ENCODE data around the gene VASN.

Gene VASN

DNA sequence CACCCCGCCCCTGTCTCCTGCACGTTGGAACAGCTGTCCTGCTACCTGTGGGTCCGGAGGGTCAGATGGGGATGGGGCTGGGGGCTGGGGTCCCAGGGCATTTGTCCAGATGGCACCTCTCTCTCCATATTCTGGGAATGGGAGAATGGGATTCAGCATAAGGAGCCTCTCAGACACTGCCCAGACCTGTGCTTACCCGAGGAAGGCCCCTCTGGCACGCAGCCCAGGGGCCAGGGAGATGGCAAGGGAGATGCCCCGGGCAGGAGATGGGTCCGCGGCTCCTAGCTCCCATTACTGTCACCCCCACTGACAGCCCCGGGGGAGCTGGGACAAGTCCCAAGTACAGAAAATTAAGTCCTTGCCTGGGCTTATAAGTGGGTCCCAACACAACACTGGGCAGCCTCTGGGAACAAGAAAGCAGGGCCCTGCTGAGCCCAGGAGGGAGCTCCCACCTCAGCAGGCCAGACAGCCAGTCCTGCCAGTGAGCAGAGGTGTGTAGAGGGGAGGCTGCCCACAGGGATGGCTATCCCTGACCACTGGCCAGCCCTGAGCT is 1.8 kb downstream of the VASN start:
- DNase-seq, result no peak

DNA sequence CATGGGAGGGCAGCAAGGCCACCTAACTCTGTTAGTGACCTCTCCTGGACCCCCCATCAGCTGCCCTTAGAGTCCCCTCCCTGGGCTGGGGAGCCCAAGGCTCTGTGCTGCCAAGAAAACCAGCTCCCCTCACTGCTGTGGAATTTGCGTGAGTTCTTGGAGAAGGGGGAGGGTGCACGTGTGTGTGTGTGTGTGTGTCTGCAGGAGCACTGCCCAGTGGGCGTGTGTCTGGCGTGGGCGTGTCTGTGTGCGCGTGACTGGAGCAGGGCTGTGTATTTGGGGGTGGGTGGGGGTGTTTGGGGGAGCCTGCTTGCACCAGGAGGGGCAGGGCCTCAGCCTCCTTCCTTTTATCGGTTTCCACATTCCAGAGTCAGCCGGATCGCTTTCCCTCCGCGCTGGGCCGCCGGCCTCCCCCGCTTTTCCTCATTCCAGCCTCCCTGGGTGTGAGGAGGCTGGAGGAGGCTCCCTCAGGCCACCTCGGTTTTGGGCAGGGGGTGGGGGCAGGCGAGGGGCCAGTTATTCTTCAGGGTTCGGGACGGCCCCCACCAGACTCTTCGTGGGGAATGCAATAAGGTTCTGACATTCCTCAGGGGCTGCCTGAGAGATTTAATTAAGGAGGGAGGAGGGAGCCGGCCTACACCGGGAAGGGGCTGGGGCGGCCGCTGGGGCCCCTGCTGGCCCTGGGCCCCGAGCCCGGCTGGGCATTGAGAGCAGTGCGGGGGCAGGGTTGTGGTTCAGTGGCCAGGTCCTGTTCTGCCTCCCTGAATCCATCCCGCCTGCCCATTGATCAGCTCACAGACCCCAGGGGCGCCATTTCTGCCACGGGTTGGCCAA is 2.5 kb downstream of the VASN start:
- peak in 1 of 5 experiments; percentile 23 for DNase-seq

DNA sequence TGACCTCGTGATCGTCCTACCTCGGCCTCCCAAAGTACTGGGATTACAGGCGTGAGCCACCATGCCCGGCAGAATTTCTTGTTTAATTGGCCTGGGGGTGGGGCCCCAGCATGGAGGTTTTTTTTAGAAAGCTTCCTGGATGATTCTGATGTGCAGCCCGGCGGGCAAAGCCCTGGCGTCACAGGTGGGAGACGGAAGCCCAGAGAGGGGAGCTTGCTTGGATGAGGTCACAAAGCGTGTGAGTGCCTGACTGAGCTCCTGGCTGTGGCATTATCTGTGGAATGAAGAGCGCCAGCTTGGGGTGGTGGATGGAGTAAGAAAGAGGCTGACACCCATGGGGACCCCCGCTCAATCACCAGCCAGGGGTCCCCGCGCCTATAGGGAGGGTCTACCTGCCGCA is 4.1 kb downstream of the VASN start:
- no peak for DNase-seq

DNA sequence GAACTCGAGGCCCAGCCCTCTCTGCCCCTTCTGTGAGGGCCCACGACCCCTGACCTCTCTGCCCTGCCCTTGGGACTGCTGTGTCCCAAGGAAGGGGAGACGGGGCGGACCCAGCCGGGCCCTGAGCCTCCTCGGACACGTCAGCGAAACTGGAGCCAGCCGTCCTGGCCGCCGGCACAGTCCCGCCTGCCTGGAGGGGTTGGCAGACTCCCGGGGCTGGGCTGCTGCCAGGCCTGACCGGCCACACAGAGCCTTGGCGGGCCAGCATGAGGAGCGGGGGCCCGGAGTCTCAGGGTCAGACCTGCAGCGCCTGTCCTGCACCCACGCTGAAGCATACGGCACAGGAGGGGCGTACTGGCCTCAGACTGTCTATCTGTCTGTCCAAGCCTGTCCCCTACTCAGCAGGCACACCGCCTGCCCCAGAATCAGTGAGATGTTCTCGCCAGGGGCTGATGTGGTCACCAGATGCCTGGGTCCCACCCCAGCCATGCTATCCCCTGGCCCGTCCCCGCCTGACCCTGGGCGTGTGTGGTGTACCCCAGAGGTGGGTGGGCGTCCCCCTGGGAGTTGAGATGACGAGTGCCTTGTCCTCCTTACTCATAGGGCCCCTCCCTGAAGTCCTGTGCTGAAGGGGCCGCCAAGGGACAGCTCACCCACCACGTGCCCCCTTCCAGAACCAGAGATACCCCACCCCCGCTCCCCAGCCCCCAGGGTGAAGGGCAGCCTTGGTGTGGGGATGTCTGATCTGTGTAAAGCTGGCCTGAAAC is 4.7 kb downstream of the VASN start:
- no peak for DNase-seq

DNA sequence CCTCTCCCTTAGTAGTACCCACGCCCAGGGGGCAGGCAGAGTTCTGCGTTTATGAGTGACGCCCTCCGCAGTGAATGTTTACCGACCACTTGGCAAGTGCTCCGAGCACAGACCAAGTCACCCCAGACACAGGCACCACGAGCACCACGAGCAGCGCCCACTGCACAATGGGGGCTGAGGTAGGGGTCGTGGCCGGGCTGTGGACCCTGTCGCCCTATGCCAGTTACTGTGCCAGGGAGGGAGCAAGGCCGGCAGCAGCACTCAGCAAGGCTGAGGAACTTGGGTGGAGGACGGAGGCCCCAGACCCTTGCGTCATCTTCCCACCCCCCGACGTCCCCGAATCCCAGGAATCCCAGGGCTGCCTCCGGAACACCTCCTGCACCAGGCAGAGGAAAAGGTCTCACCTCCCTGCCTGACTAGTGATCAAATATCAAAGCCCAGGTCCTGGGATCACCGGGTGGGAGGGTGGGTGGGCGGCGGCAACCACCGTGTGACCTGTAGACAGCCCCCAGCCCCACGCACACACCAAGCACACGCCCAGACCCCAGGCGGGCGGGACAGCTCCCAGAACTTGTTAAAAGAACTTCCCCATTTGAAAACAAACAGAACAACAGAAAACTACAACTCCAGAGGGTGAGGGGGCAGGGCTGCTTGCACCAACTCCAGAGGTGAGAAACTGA is 5.4 kb downstream of the VASN start:
- no peak for DNase-seq

DNA sequence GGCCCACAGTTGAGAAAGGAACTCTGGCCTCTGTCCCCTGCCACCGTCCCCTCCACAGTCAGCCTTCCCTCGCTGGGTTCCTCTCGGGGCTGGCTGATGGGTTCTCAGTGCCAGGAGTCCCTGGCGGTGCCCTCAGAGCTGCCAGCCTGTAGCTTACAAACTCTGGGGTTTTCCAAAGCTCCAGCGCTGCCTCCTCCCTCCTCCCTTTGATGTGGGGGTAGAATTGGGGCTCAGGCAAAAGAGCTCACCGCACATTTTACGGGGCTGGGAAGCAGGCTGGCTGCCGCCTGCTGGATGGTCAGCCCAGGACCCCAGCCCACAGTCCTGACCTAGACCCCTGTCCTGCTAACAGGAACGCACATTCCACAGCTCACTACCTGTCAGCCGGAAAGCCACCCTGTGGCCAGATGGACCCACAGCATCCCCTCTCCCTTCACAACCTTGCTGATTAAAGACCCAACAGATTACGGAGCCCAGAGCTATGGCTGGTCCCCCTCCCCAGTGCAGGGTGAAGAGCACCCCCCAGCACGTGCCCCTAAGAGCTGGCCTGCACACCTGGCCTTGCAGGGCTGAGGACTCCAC is 6.0 kb downstream of the VASN start:
- DNase-seq, result no peak

DNA sequence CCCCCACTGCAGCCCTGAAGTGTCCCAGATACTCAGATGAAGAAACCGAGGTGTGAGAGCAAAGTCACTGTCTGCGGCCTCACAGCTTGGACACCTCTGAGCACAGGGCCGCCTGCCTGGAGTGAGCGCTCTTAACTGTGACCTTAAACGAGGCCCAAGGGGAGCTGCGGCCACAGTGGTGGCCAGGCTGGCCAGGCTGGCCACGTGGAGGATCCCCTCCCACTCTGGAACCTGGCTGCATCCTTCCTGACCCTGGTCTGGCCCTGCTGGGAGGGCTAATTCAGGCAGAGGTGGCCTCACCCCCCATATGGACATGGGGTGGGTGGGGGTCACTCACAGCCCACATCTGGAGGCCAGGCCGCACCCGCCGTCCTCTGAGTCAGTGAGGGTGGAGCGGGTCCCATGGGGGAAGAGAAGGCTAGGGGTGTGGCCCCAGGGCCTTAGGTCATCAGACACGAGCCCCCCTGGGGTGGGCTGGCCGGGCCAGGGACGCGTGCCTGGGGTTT is 6.6 kb downstream of the VASN start:
- no peak for DNase-seq

DNA sequence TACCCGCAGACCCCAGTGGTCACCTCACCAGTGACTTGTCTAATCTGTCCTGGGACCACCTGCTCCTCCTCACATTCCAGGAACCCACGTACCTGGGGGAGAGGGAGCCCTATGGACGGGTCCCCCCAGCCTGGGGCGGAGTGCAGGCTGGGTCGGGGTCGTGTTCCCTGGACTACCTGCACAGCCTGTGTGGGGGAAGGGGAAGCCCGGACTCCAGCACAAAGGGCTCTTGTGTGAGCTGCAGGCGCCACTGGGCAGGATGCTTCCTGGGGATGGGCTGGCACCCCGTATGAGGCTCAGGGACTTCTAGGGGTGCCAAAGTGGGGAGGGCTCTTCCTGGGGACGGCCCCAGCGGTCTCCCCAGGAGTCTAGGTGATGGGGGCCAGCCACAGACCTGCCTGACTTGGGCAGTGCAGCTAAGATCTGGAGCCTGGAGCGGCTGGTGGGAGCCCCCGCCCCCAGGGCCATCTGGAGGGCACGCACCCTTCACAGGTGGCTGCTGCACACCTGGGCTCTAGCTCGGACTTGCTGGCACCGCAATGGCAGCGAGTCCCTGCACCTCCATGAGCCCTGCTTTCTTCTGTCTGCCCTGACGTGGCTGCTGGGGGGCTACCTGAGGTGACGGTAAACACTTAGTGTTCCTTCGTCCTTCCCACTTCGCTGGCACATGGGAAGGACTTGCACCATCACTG is 7.5 kb downstream of the VASN start:
- DNase-seq, result no peak

DNA sequence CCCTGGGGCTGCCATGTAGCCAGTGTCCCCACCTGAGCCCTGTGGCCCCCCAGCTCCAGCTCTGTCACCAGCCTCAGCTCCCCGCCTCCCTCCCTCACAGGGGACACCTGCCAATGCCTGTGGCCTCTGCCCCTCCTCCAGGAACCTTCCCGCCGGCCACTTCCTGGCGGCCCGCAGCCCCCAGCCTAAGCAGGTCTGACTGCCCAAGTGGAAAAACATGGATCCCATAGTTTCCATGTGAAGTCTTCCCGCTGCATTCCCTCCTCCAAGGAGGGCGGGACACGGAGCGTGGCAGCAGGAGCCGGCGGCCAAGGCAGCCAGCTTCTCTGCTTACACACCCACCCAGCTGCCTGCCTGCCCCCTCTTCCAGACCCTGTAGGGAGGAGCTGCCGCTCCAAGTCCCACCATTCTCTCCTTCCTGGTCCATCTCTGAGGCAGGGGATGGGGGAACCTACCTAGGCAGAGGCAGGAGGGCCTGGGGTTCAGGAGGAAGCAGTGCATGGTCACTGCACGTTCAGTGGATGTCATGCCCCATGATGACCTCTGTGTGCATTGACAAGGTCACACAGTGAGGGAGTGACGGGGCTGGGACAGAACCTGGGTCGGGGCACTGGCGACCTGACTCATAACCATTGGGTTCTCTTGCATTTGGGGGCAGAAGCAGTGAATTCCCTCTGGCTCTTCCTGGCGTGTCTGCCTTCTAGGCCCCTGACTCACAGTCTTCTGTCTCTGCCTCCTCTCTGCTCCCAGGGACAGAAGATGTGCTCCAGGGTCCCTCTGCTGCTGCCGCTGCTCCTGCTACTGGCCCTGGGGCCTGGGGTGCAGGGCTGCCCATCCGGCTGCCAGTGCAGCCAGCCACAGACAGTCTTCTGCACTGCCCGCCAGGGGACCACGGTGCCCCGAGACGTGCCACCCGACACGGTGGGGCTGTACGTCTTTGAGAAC is 8.7 kb downstream of the VASN start:
- no peak for DNase-seq

DNA sequence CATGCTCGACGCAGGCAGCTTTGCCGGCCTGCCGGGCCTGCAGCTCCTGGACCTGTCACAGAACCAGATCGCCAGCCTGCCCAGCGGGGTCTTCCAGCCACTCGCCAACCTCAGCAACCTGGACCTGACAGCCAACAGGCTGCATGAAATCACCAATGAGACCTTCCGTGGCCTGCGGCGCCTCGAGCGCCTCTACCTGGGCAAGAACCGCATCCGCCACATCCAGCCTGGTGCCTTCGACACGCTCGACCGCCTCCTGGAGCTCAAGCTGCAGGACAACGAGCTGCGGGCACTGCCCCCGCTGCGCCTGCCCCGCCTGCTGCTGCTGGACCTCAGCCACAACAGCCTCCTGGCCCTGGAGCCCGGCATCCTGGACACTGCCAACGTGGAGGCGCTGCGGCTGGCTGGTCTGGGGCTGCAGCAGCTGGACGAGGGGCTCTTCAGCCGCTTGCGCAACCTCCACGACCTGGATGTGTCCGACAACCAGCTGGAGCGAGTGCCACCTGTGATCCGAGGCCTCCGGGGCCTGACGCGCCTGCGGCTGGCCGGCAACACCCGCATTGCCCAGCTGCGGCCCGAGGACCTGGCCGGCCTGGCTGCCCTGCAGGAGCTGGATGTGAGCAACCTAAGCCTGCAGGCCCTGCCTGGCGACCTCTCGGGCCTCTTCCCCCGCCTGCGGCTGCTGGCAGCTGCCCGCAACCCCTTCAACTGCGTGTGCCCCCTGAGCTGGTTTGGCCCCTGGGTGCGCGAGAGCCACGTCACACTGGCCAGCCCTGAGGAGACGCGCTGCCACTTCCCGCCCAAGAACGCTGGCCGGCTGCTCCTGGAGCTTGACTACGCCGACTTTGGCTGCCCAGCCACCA is 9.7 kb downstream of the VASN start:
- no peak for DNase-seq

DNA sequence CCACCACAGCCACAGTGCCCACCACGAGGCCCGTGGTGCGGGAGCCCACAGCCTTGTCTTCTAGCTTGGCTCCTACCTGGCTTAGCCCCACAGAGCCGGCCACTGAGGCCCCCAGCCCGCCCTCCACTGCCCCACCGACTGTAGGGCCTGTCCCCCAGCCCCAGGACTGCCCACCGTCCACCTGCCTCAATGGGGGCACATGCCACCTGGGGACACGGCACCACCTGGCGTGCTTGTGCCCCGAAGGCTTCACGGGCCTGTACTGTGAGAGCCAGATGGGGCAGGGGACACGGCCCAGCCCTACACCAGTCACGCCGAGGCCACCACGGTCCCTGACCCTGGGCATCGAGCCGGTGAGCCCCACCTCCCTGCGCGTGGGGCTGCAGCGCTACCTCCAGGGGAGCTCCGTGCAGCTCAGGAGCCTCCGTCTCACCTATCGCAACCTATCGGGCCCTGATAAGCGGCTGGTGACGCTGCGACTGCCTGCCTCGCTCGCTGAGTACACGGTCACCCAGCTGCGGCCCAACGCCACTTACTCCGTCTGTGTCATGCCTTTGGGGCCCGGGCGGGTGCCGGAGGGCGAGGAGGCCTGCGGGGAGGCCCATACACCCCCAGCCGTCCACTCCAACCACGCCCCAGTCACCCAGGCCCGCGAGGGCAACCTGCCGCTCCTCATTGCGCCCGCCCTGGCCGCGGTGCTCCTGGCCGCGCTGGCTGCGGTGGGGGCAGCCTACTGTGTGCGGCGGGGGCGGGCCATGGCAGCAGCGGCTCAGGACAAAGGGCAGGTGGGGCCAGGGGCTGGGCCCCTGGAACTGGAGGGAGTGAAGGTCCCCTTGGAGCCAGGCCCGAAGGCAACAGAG is 10.5 kb downstream of the VASN start:
- no peak for DNase-seq

DNA sequence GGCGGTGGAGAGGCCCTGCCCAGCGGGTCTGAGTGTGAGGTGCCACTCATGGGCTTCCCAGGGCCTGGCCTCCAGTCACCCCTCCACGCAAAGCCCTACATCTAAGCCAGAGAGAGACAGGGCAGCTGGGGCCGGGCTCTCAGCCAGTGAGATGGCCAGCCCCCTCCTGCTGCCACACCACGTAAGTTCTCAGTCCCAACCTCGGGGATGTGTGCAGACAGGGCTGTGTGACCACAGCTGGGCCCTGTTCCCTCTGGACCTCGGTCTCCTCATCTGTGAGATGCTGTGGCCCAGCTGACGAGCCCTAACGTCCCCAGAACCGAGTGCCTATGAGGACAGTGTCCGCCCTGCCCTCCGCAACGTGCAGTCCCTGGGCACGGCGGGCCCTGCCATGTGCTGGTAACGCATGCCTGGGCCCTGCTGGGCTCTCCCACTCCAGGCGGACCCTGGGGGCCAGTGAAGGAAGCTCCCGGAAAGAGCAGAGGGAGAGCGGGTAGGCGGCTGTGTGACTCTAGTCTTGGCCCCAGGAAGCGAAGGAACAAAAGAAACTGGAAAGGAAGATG is 11.2 kb downstream of the VASN start:
- DNase-seq, result no peak

DNA sequence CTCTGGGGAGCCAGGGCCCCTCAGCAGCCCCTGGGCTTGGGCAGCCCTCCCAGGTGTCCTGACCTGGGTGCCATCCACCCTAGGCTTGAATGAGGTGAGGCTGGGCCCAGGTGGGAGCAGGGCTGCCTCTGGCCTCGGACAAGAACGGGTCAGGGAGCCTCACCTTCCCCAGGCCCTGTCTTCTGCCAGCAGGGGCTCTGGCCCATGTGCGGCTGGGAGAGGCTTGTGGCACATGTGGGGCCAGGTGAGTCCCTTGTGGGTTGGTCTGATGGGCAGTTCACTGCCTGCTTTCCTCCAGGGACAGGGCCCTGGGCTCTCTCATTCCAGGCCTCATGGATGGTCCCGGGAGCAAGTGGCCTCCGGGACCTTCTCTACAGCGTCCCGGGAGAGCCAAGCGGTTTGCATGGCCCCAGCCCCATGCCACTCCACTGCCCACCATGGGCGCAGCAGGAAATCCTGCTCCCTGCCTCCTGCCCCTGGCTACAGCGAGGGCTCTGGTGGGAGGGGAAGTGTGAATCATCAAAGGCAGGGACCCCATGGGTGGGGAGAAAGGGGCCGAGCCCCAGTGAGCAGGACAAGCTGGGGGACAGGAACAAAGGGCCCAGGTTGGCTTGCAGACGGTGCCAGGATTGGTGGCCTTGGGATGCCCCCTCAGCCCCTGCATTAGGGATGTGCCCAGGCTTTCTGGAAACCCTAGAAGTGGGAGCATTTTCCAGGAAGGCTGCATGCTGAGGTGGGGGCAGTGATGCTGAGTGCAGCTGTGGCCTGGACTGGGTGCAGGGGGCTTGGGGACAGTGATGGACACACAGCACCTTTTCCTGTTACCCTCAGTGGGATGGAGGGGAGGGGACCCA is 12.2 kb downstream of the VASN start:
- DNase-seq, result no peak

DNA sequence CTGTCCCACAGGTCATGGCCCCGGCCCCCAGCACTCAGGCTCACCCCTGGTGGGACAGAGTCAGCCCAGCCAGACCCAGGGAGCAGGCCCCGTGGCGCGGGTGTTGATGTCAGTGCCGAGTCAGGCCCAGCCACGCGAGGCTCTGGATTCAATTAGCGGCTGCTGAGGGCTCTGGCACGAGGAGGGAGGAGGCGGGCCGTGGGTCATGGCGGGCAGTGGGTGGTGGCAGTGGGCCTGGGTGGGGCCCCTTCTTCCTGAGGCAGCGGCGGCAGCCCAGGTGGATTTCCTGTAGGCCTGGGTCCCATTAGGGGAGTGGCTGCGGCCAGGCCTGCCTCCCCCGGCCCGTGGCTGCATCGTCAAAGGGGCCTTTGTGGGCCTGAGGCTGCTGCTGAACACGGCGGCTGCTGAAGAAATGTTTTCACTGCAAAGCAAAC is 12.9 kb downstream of the VASN start:
- no peak for DNase-seq

DNA sequence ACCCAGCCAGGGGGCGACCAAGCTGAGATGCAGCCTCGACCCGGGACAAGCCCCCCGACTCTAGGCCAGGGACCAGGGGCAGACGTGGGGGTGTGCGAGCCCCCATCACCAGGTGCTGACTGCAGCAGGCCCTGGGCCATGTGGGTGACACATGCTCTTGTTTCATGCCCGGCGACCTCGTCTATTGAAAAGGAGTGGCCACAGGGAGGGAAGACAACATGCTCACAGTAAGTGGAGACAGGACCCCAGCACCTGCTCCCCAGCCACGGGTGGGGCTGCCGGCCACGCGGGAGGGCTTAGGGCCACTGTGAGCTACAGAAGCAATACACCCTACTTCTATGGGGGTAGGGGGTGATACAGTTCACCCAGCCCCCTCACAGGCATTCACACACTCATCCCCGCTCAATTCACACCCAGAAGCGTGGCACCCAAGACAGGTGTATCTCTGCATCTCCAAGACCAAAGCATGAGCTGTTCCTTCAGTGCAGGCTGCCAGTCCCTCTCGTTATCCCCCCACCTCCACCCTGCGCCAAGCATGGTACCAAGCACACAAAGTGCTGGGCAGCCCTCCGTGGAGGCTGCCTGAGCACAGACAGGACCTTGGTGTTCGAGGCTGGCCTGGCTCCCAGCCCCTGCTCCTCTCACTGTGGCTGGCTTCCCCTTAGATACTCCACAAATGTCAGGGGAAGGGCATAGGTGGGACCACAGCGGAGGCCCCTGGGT is 13.6 kb downstream of the VASN start:
- DNase-seq, result no peak

DNA sequence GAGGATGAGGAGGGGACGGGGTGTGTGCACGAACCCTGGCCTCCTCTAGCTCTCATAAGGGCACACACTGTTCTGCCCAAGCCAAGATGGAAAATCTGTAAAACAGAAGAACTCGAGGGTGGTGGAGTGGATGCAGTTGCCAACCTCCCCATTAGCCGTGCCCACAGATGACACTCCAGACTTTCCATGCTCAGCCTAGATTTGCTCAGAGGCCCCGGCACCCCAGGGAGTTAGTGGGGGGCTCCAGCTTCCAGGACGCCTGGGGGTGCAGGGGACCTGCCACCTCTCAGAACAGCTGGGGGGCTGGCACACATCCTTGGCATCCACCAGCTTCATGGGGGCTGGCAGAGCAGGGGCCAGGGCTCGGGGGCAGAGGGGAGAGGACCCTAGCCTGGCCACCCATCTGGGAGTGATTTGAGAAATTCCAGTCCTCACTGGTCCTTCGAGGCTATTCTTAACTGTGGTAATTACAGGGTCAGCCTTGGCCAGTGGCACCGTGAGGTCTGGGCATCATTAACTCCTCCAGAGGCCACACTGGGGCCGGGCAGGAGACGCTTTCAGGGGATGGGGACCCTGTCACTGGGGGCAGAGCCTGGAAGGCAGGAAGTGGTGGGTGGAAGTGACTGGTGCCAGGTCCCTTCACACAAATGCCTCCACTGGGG is 14.3 kb downstream of the VASN start:
- DNase-seq, result no peak
